Superior temporal gyrus (tissue), 1 donor: ENCODE results near the gene LDLRAD4.
A peak's percentile ranks its signal among the peaks of the same experiment; 100 is the strongest.

ENCODE experiments used
- DNase-seq: peaks from one replicate; pipeline ENCODE4 v3.0.0-alpha.2; 2016; ENCODE audit errors: extremely low spot score

The LDLRAD4 gene

DNA sequence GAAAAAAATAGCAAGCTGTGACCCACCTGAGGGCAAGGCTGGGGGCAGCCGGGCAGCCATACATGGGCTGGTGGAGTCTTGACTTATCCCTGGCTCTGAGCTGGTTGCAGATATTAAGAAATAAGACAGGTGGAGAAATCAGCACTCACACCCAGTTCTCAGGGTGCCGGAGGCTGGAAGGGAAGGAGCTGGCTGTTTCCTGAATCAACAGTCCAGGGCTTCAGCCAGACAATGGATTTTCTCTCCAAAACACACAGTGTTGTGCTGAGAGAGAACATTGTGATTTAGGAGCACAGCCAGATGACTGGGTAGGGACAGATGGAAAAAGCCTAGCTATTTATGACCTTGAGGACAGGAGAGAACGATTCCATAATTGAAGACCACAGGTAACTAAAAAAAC is 208.8 kb downstream of the LDLRAD4 start:
- no peak for DNase-seq

GRCh38 chr18:13428319-13428718 is 209.8 kb downstream of the LDLRAD4 start:
- no peak for DNase-seq

DNA sequence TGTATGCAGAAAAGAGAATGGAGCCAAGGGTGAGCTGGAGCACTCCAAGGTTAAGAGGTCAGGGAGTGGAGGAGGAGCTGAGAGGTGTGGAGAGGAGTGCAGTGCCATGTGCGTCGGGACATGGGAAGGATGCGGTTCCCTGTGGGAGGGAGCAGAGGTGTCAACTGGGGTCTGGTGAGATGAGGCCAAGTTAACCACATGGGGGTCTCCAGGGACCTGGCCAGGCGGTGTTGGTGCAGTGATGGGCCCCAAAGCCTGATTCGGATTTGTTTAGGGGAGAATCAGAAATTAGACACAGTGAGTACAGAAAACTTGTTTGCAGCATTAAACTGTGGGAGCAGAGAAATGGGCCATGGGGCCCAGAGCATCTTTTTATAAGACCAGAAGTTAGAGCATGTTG is 210.5 kb downstream of the LDLRAD4 start:
- no peak for DNase-seq

- no peak for DNase-seq
Observed at GRCh38 chr18:13429884-13430510, 211.4 kb downstream of the LDLRAD4 start.

GRCh38 chr18:13430663-13431062 is 212.1 kb downstream of the LDLRAD4 start:
- no peak for DNase-seq

- no peak for DNase-seq
Observed at GRCh38 chr18:13431886-13432285, 213.3 kb downstream of the LDLRAD4 start.

DNA sequence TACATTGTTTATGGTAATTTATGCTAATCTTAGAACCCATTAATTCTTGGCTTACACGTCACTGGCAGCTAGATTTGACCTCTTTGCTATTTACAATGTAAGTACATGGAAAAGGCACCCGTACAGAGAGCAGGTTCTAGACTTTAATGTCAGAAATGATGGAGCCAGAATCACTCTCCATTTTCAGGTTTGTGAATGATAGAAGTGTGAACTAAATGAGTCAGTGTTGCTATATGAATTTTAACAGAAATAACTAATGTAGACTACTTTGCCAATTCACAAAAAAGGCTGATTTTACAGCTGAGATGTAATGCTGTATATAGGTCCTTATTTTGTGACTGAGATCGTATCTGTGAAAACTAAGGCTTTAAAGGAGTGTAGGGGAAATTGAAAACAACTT is 214.6 kb downstream of the LDLRAD4 start:
- peak; percentile 50 for DNase-seq

- DNase-seq = no peak
Observed at GRCh38 chr18:13433685-13434084, 215.1 kb downstream of the LDLRAD4 start.

GRCh38 chr18:13434854-13435253 is 216.3 kb downstream of the LDLRAD4 start:
- DNase-seq = no peak

GRCh38 chr18:13435586-13436333 is 217.2 kb downstream of the LDLRAD4 start:
- DNase-seq = no peak

- peak; percentile 58 for DNase-seq
Observed at GRCh38 chr18:13436576-13436975, 218.0 kb downstream of the LDLRAD4 start.

DNA sequence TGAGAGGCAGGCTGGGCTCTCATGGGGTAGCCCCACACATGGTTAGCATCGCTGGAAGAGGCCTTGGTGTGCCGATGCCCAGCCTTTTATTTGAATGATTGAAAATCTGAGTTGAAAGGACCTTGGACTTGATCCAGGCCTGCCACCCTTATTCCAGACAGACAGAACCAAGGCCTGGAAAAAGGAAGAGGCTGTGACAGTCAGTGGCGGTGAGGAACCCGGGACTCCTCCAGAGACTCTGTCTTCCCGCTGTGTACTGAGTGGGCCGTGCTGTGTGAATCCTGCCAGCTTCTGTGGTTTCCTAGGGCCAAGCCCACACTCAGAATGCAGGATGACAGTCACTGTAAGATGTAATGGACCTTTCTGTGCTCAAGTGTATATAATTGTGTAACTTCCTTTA is 218.5 kb downstream of the LDLRAD4 start:
- no peak for DNase-seq

GRCh38 chr18:13437796-13438506 is 219.4 kb downstream of the LDLRAD4 start:
- DNase-seq = no peak

GRCh38 chr18:13438507-13439056 is 220.0 kb downstream of the LDLRAD4 start:
- no peak for DNase-seq

DNA sequence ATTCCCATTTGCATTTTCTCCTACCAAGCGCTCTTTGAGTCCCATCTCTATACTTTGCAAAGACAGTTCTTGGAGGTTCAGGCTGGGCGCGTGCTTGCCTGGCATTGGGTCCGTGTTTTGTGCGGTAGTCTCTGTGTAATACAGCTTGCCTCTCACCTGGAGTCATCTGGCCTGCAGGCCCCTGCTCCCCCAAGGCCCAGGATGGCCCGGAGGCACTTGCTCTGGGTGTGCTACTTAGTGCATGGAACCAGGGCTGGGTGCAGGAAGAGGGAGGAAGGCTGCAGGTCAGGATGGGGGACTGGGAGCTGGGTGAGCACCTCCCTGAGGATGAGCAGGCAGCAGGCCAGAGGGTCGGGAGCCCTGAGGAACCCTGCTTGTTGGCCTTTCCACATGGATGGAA is 220.9 kb downstream of the LDLRAD4 start:
- DNase-seq = no peak

DNA sequence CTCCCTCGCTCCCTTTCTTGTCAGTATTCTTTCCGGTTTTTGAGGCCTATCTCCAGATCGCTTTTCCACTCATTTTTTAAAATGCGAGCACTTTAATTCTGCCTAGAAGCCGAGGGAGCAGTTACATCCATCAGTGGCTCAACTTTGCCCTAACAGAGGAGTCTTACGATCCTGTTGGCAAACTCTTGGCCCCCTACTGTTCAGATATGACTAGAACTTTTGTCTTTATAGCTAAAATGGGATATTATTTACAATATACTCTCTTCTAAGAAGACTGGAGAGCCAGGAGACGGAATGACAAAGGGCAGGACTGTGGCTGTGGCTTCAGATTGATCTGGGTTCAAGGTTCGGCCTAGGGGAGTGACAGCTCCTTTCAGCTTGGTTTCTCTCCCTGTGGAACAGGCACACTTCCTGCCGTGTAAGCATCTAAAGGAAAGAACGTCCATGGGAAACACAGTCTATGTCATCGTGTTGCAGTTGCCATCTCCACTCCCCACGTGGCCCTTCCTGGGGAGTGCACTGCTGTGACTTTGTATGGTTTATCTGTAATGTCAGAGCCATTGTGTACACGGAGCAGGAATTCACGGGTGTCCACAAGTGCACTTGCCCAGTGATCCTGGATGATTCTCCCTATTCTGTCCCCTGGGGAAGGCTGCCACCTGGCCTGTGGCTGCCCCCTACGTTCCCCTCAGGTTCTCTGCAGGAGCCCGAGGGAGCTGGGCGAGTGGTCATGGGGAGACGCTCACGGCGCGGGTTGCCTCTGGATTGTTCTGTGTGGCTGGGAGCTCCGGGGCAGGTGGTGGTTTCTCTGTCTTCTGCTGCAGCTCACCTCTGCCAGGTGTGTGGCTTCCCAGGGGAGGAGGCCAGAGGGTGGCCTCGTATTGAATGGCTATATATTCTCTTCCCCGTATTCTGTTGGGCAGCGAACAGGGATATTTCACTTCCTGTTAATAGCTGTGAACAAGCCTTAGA is 222.0 kb downstream of the LDLRAD4 start:
- DNase-seq = no peak

DNA sequence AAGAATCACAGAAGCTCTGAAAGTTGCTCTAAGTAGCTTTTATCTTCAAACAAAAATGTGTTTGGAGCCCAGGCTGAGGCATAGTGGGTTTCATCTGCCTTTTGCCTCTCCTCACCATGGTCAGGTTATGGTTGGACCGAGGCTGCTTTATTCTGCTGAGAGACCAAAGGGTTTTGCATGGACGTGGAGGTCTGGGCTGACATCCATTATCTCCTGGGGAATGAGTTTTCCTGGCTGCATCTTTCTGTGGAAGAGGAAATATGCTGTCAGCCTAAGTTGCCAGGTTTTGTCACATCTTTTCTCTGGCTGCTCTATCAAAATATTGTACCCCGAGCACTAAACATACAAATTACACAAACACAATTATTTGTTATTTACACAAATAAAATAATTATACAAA is 223.2 kb downstream of the LDLRAD4 start:
- DNase-seq = no peak

DNA sequence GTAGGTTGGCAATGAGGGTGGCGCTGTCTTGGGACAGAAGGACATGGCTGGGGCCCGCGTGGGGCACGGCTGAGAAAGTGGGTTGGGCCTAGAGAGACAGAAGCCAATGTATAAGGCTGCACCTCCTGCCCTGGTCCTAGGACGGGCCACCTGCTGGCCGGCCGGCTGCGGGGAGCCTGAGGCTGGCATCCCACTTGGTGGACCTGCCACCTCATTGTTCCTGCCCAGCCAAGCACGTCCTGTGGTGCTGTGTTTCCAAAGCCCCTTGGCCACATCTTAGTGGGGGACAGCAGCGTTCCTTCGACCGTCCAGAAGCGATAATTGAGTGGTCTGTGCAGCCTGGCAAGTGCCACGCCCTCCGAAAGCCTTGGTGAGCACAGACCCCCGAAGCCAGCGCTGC is 223.9 kb downstream of the LDLRAD4 start:
- no peak for DNase-seq

DNA sequence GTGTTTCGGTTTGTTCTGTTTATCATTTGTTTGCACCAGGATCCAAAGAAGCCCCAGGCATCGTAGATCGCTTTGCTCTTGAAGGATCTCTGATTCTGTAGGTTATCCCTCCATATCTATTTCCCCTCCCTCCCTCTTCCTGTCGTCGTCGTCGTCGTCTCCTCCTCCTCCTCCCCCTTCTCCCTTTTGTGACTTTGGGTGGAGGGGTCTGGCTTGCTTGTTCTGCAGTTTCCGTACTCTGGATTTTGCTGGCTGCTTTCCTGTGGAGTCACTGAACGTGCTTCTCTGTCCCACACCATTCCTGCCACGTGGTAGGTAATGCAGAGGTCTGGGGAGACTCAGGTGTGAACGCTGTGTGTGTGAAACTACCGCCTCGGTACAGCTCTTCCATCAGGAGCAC is 225.0 kb downstream of the LDLRAD4 start:
- no peak for DNase-seq

GRCh38 chr18:13444430-13445240 is 226.1 kb downstream of the LDLRAD4 start:
- no peak for DNase-seq
